HG03521 (cell line): ENCODE data around the gene BRD3OS.
"Not testable (repeated sequence)": the region's sequence is repeated elsewhere in the genome, so short reads cannot be mapped to it uniquely, and the experiment has no call there.

Source experiments
- ATAC-seq: cut with Tn5 transposase; IDR thresholded peaks from one replicate; pipeline ENCODE4 v1.9.1; 2021; ENCODE audit warnings: mild to moderate bottlenecking, moderate library complexity; ENCODE audit not compliant: unreplicated experiment

Gene BRD3OS

GRCh38 chr9:134061019-134061687, 35.9 kb downstream of the BRD3OS start:
- no peak for ATAC-seq

GRCh38 chr9:134061688-134062371, 36.5 kb downstream of the BRD3OS start:
- ATAC-seq, result no peak

GRCh38 chr9:134062461-134063087, 37.3 kb downstream of the BRD3OS start:
- no peak for ATAC-seq

GRCh38 chr9:134063088-134063570, 37.8 kb downstream of the BRD3OS start:
- no peak for ATAC-seq

- no peak for ATAC-seq
Measured at GRCh38 chr9:134063571-134064450, 38.5 kb downstream of the BRD3OS start.

GRCh38 chr9:134064711-134065110, 39.4 kb downstream of the BRD3OS start:
- ATAC-seq, result no peak

- ATAC-seq, result no peak
Measured at GRCh38 chr9:134065612-134066419, 40.5 kb downstream of the BRD3OS start.

GRCh38 chr9:134066526-134066912, 41.2 kb downstream of the BRD3OS start:
- ATAC-seq, result no peak

- ATAC-seq, result no peak
Measured at GRCh38 chr9:134066913-134067851, 41.9 kb downstream of the BRD3OS start.

GRCh38 chr9:134067904-134068743, 42.8 kb downstream of the BRD3OS start, which contains the start of gene BRD3:
BRD3 (minus strand) TSS chr9:134068026; CDS start chr9:134053477, 14,549 bp downstream.
- ATAC-seq, result peak; percentile 80

GRCh38 chr9:134068744-134069479, 43.6 kb downstream of the BRD3OS start:
- ATAC-seq, result no peak

GRCh38 chr9:134069480-134070399, 44.5 kb downstream of the BRD3OS start:
- ATAC-seq, result no peak

- ATAC-seq, result no peak
Measured at GRCh38 chr9:134071149-134071548, 45.9 kb downstream of the BRD3OS start.

- ATAC-seq, result not testable (repeated sequence)
Measured at GRCh38 chr9:134072683-134073082, 47.4 kb downstream of the BRD3OS start.

GRCh38 chr9:134073500-134073899, 48.2 kb downstream of the BRD3OS start:
- ATAC-seq, result no peak

GRCh38 chr9:134075689-134076088, 50.4 kb downstream of the BRD3OS start:
- ATAC-seq, result not testable (repeated sequence)
